KBM-7 (cell line): ENCODE data around the gene FAM3D.
"Not testable (repeated sequence)": the region's sequence is repeated elsewhere in the genome, so short reads cannot be mapped to it uniquely, and the experiment has no call there.

Experiments
- DNase-seq: peaks from one replicate; pipeline ENCODE4 v3.0.0-alpha.2; 2015
- in situ Hi-C: fragments of 300-500 bp; cut with MboI; formaldehyde crosslinking; loops from 2 replicates; pipeline ENCODE4 v1.14.3; 2020; ENCODE audit warnings: low sequenced_read_pairs, low pct_unique_long_range_greater_than_20kb, mixed read lengths

The FAM3D gene

GRCh38 chr3:58666683-58667082 lies at the start of gene FAM3D:
FAM3D (minus strand) TSS chr3:58666774; CDS start chr3:58655563, 11,211 bp downstream.
- in situ Hi-C loops, result no loop called here
- DNase-seq, result peak; percentile 49

GRCh38 chr3:58713715-58714401 lies 47.3 kb upstream of the FAM3D start:
- in situ Hi-C loops, result no loop called here
- DNase-seq, result no peak

GRCh38 chr3:58711871-58712270 lies 45.3 kb upstream of the FAM3D start:
- DNase-seq, result no peak
- in situ Hi-C loops, result no loop called here

GRCh38 chr3:58708983-58709382 lies 42.4 kb upstream of the FAM3D start:
- in situ Hi-C loops, DNase-seq: not testable (repeated sequence)

- in situ Hi-C loops, result no loop called here
Observed at GRCh38 chr3:58708116-58708791, 41.7 kb upstream of the FAM3D start.

GRCh38 chr3:58707390-58707930 lies 40.9 kb upstream of the FAM3D start:
- DNase-seq, result no peak

More at GRCh38 chr3:58708116-58708791, 41.7 kb upstream of the FAM3D start:
- DNase-seq, result no peak

GRCh38 chr3:58706395-58707167 lies 40.0 kb upstream of the FAM3D start:
- in situ Hi-C loops, result no loop called here
- no peak for DNase-seq

More at GRCh38 chr3:58707390-58707930, 40.9 kb upstream of the FAM3D start:
- in situ Hi-C loops, result no loop called here

- in situ Hi-C loops, result no loop called here
- DNase-seq, result no peak
Observed at GRCh38 chr3:58704745-58705144, 38.2 kb upstream of the FAM3D start.

GRCh38 chr3:58704304-58704703 lies 37.7 kb upstream of the FAM3D start:
- DNase-seq, in situ Hi-C loops: not testable (repeated sequence)

- in situ Hi-C loops, result no loop called here
- DNase-seq, result no peak
Observed at GRCh38 chr3:58698246-58698645, 31.7 kb upstream of the FAM3D start.

GRCh38 chr3:58697561-58697960 lies 31.0 kb upstream of the FAM3D start:
- DNase-seq, result no peak
- in situ Hi-C loops, result no loop called here

- DNase-seq, in situ Hi-C loops: not testable (repeated sequence)
Observed at GRCh38 chr3:58696813-58697212, 30.2 kb upstream of the FAM3D start.

- no peak for DNase-seq
- in situ Hi-C loops, result no loop called here
Observed at GRCh38 chr3:58696093-58696492, 29.5 kb upstream of the FAM3D start.

- DNase-seq, in situ Hi-C loops: not testable (repeated sequence)
Observed at GRCh38 chr3:58695284-58695683, 28.7 kb upstream of the FAM3D start.

- in situ Hi-C loops, result no loop called here
- DNase-seq, result peak; percentile 3
Observed at GRCh38 chr3:58693940-58694850, 27.6 kb upstream of the FAM3D start.

- in situ Hi-C loops, result no loop called here
- no peak for DNase-seq
Observed at GRCh38 chr3:58692484-58692883, 25.9 kb upstream of the FAM3D start.

GRCh38 chr3:58691997-58692396 lies 25.4 kb upstream of the FAM3D start:
- in situ Hi-C loops, result no loop called here
- DNase-seq, result peak; percentile 41

- in situ Hi-C loops, result no loop called here
- DNase-seq, result no peak
Observed at GRCh38 chr3:58690490-58690889, 23.9 kb upstream of the FAM3D start.

GRCh38 chr3:58688574-58688973 lies 22.0 kb upstream of the FAM3D start:
- in situ Hi-C loops, result no loop called here
- DNase-seq, result no peak
